Ovary (tissue), 9 donors: ENCODE data around the gene NAGLU. TPM values are rescaled to one million over a fixed set of nuclear protein-coding genes. Genes with fewer than 3 reads are reported as not detected.

ENCODE experiments used
- DNase-seq, 5 donors: peaks; one replicate each; pipeline ENCODE4 v3.0.0-alpha.2; 2019 to 2020
- H3K27ac ChIP-seq, 2 donors: fragments of 200-600 bp; one replicate each; pipeline versions ENCODE4 v1.5.1 to v1.8.0; 2019 to 2022
- H3K27me3 ChIP-seq: fragments of 200-600 bp; one replicate; pipeline ENCODE4 v1.8.0; 2022
- H3K36me3 ChIP-seq: fragments of 200-600 bp; sonication (generic); one replicate; pipeline ENCODE4 v1.5.1; 2019
- H3K4me1 ChIP-seq: one replicate; pipeline ENCODE4 v1.8.1; 2013; ENCODE audit warnings: mild to moderate bottlenecking, moderate library complexity; ENCODE audit not compliant: insufficient read depth
- H3K4me3 ChIP-seq: fragments of 200-600 bp; sonication (generic); one replicate; pipeline ENCODE4 v1.5.1; 2017
- H3K9me3 ChIP-seq, 2 donors: fragments of 200-600 bp in 1 of 2; sonication (generic) in 1 of 2; one replicate each; pipeline versions ENCODE4 v1.5.1 to v1.8.1; 2013 to 2019; ENCODE audit warnings: mild to moderate bottlenecking in 1 of 2, moderate library complexity in 1 of 2
- EP300 ChIP-seq: sonication (generic); formaldehyde crosslinking; IDR thresholded peaks from one replicate; pipeline ENCODE4 v1.6.1; 2017; ENCODE audit warnings: antibody characterized with exemption
- POLR2A ChIP-seq: fragments of 450-650 bp; IDR thresholded peaks from one replicate; pipeline ENCODE4 v1.6.1; 2017; ENCODE audit warnings: antibody characterized with exemption, mild to moderate bottlenecking, moderate library complexity
- WGBS, 3 donors: extraction: QIAGEN DNeasy Blood & Tissue Kit in 1 of 3; methylation state at CpG; one replicate each; pipeline versions ENCODE4 v1.1.5 to v1.1.7; 2013 to 2017; 5-methylcytosine and 5-hydroxymethylcytosine counted together
- intact Hi-C, 4 donors: fragments of 100-400 bp; cut with DNase I; formaldehyde crosslinking; loops; one replicate each; pipeline versions ENCODE4 v1.11.0 to v1.15.1; 2022 to 2023
- polyA plus RNA-seq, 2 donors: library from polyadenylated mRNA; stranded (reverse); fragments of 200-250 nt in 1 of 2; fragments of 350-450 nt in 1 of 2; fragmentation: Illumina TruSeq in 1 of 2; extraction: RNeasy Lipid Tissue Mini Kit (QIAGEN cat#74804) in 1 of 2; gene quantifications; one replicate each; pipeline ENCODE4 v1.2.3, GENCODE V29; 2013 to 2014
- total RNA-seq, 7 donors: library from RNA; depleted of rRNA in 2 of 7; stranded (reverse); fragments of >200 nt in 2 of 7; fragmentation: NEBNext Ultra II Directional in 3 of 7; extraction: Animal tissue kit (Norgen Biotek cat#: 25700) in 3 of 7; gene quantifications; one replicate each; pipeline versions ENCODE4 v1.1.0 to v1.2.4, GENCODE V29; 2016 to 2023
- TF ChIP-seq, protein P1 (sequence below), 3 donors: fragments of 450-650 bp in 2 of 3; fragments of 200-600 bp in 1 of 3; IDR thresholded peaks; one replicate each; pipeline versions ENCODE4 v1.5.1 to v1.8.0; 2016 to 2022; ENCODE audit warnings: antibody characterized with exemption in 3 of 3, mild to moderate bottlenecking in 1 of 3
- donor health status: DM: no; HTN: no; CAD: no; lungs with moderate emphysema.
- donor health status: DM: no; HTN: no; CAD: no.
- donor health status: Bipolar disorder and iron deficiency.
- donor health status: DM: yes; HTN: yes; CAD: no.
- donor health status: DM: no; HTN: no; CAD: no.
- donor health status: DM: yes; HTN: yes; CAD: no.

The NAGLU gene
- total and polyA plus RNA-seq, 9 donors: 9.7 to 49.6 (median 40.0) TPM

DNA sequence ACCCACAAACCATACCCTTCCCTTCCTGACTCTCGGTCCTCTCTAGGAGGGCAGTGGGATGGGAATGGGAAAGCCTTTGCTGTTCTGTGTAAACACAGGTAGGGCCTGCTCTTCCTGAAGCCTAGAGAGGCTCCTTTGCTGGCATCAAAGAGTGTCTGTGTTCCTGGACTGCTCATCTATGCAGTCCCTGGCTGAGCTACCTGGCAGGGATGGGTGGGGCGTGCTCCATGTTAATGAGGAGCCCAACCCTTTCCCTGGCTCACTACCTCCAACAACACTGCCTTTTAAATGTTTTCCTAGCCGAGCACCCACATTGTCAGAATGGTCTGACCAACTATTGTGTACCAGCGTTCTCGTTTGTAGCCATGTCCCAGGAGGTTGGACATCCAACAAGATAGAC is 26.6 kb upstream of the NAGLU start:
- no peak overlapping the region for H3K4me3 ChIP-seq
- 77 to 84% (median 82%) methylated on average over 5 of the region's 5 CpGs for WGBS, 3 donors
- H3K4me1 ChIP-seq: peaks cover 24% of the 10 kb centered on the region
- no peaks in the 10 kb centered on the region for H3K9me3 ChIP-seq
- H3K27ac ChIP-seq: no peak overlapping the region
- TF ChIP-seq, protein P1, sequence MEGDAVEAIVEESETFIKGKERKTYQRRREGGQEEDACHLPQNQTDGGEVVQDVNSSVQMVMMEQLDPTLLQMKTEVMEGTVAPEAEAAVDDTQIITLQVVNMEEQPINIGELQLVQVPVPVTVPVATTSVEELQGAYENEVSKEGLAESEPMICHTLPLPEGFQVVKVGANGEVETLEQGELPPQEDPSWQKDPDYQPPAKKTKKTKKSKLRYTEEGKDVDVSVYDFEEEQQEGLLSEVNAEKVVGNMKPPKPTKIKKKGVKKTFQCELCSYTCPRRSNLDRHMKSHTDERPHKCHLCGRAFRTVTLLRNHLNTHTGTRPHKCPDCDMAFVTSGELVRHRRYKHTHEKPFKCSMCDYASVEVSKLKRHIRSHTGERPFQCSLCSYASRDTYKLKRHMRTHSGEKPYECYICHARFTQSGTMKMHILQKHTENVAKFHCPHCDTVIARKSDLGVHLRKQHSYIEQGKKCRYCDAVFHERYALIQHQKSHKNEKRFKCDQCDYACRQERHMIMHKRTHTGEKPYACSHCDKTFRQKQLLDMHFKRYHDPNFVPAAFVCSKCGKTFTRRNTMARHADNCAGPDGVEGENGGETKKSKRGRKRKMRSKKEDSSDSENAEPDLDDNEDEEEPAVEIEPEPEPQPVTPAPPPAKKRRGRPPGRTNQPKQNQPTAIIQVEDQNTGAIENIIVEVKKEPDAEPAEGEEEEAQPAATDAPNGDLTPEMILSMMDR (IDR thresholded peaks at IDR 0.05): no peak
- TF ChIP-seq POLR2A (no peak), EP300 (no peak)
- intact Hi-C loops: no loop called here
- DNase-seq: no peak
- no peaks in the 10 kb centered on the region for H3K36me3 ChIP-seq
- no peaks in the 10 kb centered on the region for H3K27me3 ChIP-seq

DNA sequence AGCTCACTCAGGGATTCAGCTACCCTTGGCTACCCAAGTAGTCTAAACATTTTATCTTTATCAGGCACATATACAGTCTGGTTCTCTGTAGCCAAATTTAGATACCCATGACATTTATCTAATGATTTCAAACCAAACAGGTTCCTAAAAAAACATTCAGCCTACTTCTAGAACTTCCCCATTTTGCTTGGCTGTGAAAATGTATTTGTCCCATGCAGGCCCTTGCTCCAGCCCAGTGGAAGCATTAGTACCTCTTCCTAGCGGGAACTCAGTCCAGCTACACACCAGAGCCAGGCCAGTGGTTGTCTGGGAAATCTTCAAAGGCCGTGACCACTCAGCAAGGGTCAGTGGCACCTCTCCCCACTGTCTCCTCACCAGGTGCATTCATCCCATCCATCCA is 26.2 kb upstream of the NAGLU start:
- WGBS, 3 donors: 80 to 98% (median 89%) methylated on average over 2 of the region's 2 CpGs
- Histone ChIP-seq H3K9me3 (no peaks in the 10 kb centered on the region), H3K36me3 (no peaks in the 10 kb centered on the region), H3K4me3 (no peak overlapping the region), H3K4me1 (peaks cover 25% of the 10 kb centered on the region), H3K27me3 (no peaks in the 10 kb centered on the region), H3K27ac (no peak overlapping the region)
- DNase-seq: no peak
- TF ChIP-seq EP300: no peak
- no peak for TF ChIP-seq POLR2A
- TF ChIP-seq, protein P1 (IDR thresholded peaks at IDR 0.05): no peak
- intact Hi-C loops: loop anchor here in 3 of 4 donors (5.0 to 10.0 kb wide), 4 partner anchors 48 to 88 kb away; partner anchors contain the start of gene CAVIN1 (in 2 of the 3)

DNA sequence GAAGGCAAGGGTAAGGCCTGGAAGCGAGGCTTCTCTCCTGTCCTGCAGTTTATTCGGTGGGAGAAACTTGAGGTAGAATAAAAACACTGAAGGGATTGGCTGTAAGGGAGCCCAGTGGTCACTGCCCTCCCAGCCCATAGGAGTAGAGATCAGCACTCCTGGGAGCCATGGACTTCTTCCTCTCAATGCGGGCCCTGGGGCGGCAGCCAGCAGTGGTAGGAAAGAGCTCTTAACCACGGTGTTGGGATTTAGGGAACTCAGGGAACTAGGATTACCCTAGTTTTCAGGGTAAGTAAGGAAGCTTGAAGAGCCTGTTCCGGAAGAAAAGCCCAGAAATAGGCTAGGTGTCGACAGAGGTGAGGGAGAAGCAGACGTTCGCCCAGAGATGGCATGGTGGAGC is 23.8 kb upstream of the NAGLU start:
- 29 to 44% (median 31%) methylated on average over 9 of the region's 9 CpGs for WGBS, 3 donors
- no peak for DNase-seq
- Histone ChIP-seq H3K27ac (peak overlapping the region; percentile 75 to 77), H3K36me3 (no peaks in the 10 kb centered on the region), H3K27me3 (no peaks in the 10 kb centered on the region), H3K4me3 (no peak overlapping the region), H3K4me1 (peaks cover 36% of the 10 kb centered on the region), H3K9me3 (no peaks in the 10 kb centered on the region)
- intact Hi-C loops: loop anchor here in 3 of 4 donors (5.0 to 10.0 kb wide), 4 partner anchors 50 to 90 kb away; partner anchors contain the start of gene CAVIN1 (in 2 of the 3)
- TF ChIP-seq, protein P1 (IDR thresholded peaks at IDR 0.05): no peak
- TF ChIP-seq POLR2A (no peak), EP300 (no peak)

DNA sequence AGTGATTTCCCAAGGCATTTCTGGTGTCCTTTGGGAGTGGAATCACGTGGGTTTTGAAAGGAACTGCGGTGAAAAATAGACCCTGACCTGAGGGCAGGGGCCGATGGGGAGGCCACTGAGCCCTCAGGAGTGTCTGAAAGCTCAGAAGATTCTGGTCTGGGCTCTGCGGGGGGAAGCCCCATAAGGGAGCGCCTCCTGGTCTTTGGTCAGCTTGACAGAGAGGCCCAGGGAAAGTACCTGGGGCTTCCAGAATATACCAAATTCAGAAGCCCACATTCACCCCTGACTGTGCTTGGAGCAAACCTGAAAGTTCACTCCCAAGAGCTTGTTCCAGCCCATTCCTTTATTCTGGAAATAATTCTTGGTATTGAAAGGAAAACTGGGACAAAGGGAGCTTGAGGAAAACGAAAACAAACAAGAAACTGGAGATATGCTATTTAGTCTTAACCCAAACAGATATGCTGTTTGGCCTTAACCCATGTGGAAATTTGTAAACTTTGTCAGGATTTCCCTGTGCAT is 23.2 kb upstream of the NAGLU start:
- 0 to 7% (median 6%) methylated on average over 6 of the region's 6 CpGs for WGBS, 3 donors
- Histone ChIP-seq H3K4me3 (no peak overlapping the region), H3K36me3 (no peaks in the 10 kb centered on the region), H3K27me3 (no peaks in the 10 kb centered on the region), H3K9me3 (no peaks in the 10 kb centered on the region), H3K4me1 (peaks cover 37% of the 10 kb centered on the region), H3K27ac (peak overlapping the region; percentile 75 to 77)
- peak; percentile 54 to 71 (median 57) for DNase-seq
- intact Hi-C loops: loop anchor here in 3 of 4 donors (5.0 to 10.0 kb wide), 4 partner anchors 50 to 90 kb away; partner anchors contain the start of gene CAVIN1 (in 2 of the 3)
- TF ChIP-seq, protein P1 (IDR thresholded peaks at IDR 0.05): no peak
- no peak for TF ChIP-seq POLR2A
- no peak for TF ChIP-seq EP300
